ENCODE results near the gene MACROD1.
"Not testable (repeated sequence)": the region's sequence is repeated elsewhere in the genome, so short reads cannot be mapped to it uniquely, and the experiment has no call there.

Gene MACROD1

DNA sequence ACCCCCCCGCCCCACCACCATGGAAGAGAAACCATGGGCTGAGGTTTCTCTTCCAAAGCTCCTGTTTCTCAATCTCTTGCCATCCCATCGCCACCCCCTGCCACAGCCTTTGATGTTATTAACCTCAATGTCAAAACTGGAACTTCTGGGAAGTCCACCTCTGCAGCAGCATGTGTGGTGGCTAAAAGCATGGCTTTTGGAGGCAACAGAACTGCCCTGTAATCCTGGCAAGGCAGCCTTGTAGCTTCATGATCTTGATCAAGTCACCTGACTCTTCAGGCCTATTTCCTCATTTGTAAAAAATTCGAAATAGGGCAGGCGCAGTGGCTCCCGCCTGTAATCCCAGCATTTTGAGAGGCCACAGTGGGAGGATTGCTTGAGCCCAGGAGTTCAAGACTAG, 195.0 kb downstream of the MACROD1 start:
- TF ChIP-seq, protein P1, sequence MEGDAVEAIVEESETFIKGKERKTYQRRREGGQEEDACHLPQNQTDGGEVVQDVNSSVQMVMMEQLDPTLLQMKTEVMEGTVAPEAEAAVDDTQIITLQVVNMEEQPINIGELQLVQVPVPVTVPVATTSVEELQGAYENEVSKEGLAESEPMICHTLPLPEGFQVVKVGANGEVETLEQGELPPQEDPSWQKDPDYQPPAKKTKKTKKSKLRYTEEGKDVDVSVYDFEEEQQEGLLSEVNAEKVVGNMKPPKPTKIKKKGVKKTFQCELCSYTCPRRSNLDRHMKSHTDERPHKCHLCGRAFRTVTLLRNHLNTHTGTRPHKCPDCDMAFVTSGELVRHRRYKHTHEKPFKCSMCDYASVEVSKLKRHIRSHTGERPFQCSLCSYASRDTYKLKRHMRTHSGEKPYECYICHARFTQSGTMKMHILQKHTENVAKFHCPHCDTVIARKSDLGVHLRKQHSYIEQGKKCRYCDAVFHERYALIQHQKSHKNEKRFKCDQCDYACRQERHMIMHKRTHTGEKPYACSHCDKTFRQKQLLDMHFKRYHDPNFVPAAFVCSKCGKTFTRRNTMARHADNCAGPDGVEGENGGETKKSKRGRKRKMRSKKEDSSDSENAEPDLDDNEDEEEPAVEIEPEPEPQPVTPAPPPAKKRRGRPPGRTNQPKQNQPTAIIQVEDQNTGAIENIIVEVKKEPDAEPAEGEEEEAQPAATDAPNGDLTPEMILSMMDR (IDR thresholded peaks at IDR 0.05; ENCODE audit: low read depth, low read length, missing control alignments) = no peak
- DNase-seq (ENCODE audit: low read depth) = no peak
- in situ Hi-C loops (cut with HindIII; ENCODE audit: low sequenced_read_pairs) = no loop called here
- no peak overlapping the region for H3K4me3 ChIP-seq (ENCODE audit: low read depth, low read length)

DNA sequence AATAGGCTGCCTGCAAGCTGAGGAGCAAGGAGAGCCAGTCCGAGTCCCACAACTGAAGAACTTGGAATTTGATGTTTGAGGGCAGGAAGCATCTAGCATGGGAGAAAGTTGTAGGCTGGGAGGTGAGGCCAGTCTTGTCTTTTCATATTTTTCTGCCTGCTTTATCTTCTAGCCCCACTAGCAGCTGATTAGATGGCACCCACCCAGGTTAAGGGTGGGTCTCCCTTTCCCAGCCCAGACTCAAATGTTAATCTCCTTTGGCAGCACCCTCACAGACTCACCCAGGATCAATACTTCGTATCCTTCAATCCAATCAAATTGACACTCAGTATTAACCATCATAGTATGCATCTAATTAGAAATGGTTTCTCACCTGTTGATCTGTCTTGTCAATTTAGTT, 196.5 kb downstream of the MACROD1 start:
- H3K4me3 ChIP-seq (ENCODE audit: low read depth, low read length) = no peak overlapping the region
- no peak for DNase-seq (ENCODE audit: low read depth)
- in situ Hi-C loops (cut with HindIII; ENCODE audit: low sequenced_read_pairs) = no loop called here
- TF ChIP-seq, protein P1 (IDR thresholded peaks at IDR 0.05; ENCODE audit: low read depth, low read length, missing control alignments) = no peak

DNA sequence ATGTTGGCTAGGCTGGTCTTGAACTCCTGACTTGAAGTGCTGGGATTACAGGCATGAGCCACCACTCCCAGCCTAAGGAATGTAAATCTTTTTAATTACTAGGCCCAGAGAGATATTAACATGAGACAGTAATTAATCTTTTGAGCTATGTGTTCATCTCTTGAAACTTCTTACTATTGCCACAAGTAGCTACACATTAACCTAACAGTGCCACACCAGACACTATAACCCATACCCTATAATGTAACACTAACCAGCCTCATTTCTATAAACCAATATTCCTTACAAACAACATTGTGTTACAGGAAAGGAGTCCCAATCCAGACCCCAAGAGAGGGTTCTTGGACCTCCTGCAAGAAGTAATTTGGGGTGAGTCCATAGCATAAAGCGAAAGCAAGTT, 199.5 kb downstream of the MACROD1 start:
- TF ChIP-seq, protein P1 (IDR thresholded peaks at IDR 0.05; ENCODE audit: low read depth, low read length, missing control alignments) = no peak
- H3K4me3 ChIP-seq (ENCODE audit: low read depth, low read length) = no peak overlapping the region
- in situ Hi-C loops (cut with HindIII; ENCODE audit: low sequenced_read_pairs) = no loop called here
- DNase-seq (ENCODE audit: low read depth) = no peak

DNA sequence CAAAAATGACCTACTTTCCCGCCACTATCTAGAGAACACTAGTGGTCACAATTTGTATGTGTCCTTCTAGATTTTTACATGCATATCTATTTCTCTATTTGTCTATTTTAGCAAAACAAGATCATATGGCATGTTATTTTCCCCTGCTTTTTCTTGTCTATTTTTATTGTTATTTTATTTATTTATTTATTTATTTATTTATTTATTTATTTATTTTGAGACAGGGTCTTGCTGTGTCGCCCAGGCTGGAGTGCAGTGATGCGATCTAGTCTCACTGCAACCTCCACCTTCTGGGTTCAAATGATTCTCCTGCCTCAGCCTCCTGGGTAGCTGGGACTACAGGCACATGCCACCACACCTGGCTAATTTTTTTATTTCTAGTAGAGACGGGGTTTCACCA, 202.0 kb downstream of the MACROD1 start:
- in situ Hi-C loops (cut with HindIII; ENCODE audit: low sequenced_read_pairs); DNase-seq (ENCODE audit: low read depth); H3K4me3 ChIP-seq (ENCODE audit: low read depth, low read length): not testable (repeated sequence)

DNA sequence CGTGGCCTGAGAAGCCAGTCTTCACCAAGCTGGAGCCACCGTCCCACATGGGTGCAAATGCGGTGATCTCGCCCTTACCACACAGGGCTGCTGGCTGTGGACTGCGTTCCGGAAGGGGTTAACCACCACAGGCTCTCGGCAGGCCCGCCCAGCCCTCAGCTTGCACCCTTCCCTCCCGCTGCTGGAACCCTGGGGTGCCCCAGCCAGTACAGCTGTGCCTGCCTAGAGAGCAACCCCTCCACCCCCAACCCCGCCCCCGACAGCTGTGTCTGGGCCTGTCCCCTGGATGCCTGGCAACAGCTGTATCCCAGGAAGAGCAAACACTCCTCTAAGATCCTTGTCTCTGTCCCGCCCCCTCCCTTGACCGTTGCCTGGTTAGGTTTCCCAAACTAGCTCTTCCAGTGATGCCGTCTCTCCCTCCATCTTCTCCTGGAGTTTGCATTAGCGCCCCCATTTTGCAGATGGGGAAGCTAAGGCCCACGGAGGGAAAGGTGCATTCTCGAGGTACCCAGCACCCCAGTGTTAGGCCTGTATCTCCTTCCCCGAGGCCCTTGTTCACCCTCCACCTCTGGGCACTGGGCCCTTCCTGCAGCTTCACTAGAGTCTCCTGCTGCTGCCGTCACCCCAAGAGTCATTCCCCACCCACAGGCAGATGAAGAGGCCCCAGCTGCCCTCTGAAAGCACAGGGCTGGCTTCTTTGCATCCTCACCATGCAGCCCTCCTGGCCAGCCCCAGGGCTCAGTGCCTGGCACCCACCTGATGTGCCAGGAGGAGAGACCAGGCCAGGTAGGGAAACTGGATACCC, 204.1 kb downstream of the MACROD1 start:
- in situ Hi-C loops (cut with HindIII; ENCODE audit: low sequenced_read_pairs) = no loop called here
- TF ChIP-seq, protein P1 (IDR thresholded peaks at IDR 0.05; ENCODE audit: low read depth, low read length, missing control alignments) = no peak
- H3K4me3 ChIP-seq (ENCODE audit: low read depth, low read length) = no peak overlapping the region
- no peak for DNase-seq (ENCODE audit: low read depth)

DNA sequence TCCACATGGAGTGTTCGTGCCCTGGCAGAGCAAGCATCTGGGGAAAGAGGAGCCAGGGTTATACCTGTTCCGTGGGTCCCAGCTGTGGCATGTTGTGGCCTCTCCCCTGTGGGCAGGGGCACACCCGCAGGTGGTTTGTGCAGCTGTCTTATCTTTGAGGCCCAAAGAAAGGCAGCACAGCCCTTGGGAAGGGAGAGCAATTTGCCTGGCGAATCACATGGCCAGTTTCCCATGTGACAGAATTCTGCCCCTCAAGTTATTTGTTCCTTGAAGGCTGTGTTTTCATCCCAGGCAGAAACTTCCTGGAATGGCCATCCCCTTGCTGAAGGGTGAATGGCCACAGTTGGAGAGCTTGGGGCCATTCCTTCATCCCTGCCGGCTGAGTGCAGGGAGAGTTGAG, 207.9 kb downstream of the MACROD1 start:
- in situ Hi-C loops (cut with HindIII; ENCODE audit: low sequenced_read_pairs) = loop anchor here (5.0 kb wide), 1 partner anchor 121 kb away; the partner anchor contains the start of gene MARK2
- H3K4me3 ChIP-seq (ENCODE audit: low read depth, low read length) = no peak overlapping the region
- TF ChIP-seq, protein P1 (IDR thresholded peaks at IDR 0.05; ENCODE audit: low read depth, low read length, missing control alignments) = no peak

DNA sequence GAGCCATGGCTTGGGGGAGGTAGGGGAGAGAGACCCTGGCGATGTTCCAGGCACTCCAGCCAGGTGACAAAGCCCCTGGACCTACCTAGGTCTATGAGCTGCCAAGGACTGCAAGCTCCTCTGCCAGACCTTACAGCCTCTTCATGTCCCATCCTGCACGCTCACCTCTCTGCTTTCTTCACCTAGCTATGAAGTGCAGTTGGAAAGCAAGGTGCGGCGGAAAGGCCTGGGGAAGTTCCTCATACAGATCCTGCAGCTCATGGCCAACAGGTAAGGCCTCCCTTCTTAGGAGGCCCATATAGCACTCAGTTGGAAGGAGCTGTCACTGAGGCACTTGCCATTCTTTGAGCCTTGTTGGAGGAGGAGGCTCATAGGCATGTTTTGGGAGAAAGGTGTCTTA, 213.3 kb downstream of the MACROD1 start:
- TF ChIP-seq, protein P1 (IDR thresholded peaks at IDR 0.05; ENCODE audit: low read depth, low read length, missing control alignments) = no peak
- H3K4me3 ChIP-seq (ENCODE audit: low read depth, low read length) = no peak overlapping the region
- no peak for DNase-seq (ENCODE audit: low read depth)
- in situ Hi-C loops (cut with HindIII; ENCODE audit: low sequenced_read_pairs) = no loop called here

More for the DNA sequence above, 207.9 kb downstream of the MACROD1 start:
- DNase-seq (ENCODE audit: low read depth) = no peak
